ENCODE data around the gene HCN2. TPM values are rescaled to one million over a fixed set of nuclear protein-coding genes. Genes with fewer than 3 reads are reported as not detected.
A peak's percentile ranks its signal among the peaks of the same experiment; 100 is the strongest.

The HCN2 gene
- total and polyA plus RNA-seq, 10 of the 15 experiments (the other 5 are each of a cell fraction or from before 2014, with no cell fraction given) = 0.01 to 0.54 (median 0.08) TPM; not detected in 4

DNA sequence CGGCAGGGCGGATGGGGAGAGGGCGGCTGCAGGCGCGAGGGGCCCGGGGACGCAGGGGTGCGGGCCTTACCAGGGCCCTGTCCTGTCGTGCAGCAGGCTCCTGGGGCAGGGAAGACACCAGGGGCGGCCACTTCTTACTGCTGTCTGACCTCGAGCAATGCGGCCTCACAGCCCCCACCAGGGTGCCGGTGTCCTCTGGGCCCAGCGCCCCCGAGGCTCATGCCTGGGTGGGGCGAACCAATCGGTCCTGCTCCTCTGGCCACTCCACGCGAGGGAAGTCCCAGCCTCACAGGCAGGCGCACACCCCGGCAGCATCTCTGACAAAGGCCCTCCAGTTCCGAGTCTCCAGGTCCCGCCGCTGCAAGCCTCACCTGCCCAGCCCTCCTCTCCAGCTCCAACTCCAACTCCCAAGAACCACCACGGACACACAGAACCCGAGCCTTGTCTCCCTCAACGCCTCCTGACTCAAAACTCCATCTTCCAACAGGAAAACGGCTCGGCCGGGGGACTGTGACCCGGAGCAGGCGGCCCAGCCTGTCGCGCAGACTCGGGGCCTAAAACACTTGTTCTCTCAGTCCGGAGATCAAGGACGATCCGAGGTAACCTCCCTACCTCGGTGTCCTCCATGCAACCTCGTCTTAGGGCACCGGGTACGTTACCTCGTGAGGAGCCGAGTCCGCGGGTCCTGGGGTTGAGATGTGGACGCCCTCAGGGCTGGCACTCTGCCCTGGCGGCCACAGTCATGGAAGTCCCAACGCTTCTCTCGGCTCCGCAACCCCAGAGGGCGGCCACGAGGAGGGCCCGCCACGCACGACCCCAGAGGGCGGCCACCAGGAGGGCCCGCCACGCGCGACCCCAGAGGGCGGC, 56.5 kb downstream of the HCN2 start:
- in situ Hi-C loops (cut with MboI) = no loop called here
- H3K4me2 ChIP-seq (ENCODE audit: control insufficient read depth, insufficient read depth) = no peak overlapping the region
- CTCF ChIA-PET = no interaction called here
- TF ChIP-seq, protein P1, sequence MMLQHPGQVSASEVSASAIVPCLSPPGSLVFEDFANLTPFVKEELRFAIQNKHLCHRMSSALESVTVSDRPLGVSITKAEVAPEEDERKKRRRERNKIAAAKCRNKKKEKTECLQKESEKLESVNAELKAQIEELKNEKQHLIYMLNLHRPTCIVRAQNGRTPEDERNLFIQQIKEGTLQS (IDR thresholded peaks at IDR 0.05; ENCODE audit: borderline replicate concordance, extremely low read depth, low read depth, low read length) = no peak
- TF ChIP-seq POLR2A (IDR thresholded peaks at IDR 0.05; ENCODE audit: low read depth, low read length) = peak; percentile 45
- peaks cover 3 to 32% of the 10 kb centered on the region in 2 experiments; a peak in 3 of 4 replicates for H3K36me3 ChIP-seq (ENCODE audit: control insufficient read depth in 2 of 2, insufficient read depth in 2 of 2, low read length in 1 of 2)
- no peaks in the 10 kb centered on the region for H3K27me3 ChIP-seq (replicated peaks in 1 of 2; ENCODE audit: control insufficient read depth in 2 of 2, insufficient read depth in 2 of 2, low read length in 1 of 2)
- ATAC-seq = no peak; the same call in 2 of the 3 replicates
- no peak for FAIRE-seq
- H3K79me2 ChIP-seq (ENCODE audit: control insufficient read depth, insufficient read depth, low read length) = no peaks in the 10 kb centered on the region
- no peaks in the 10 kb centered on the region for H4K20me1 ChIP-seq (ENCODE audit: control insufficient read depth, insufficient read depth)
- DNase-seq (ENCODE audit: low read depth, low spot score) = no peak
- 95% methylated on average over 58 of the region's 62 CpGs for WGBS (ENCODE audit: insufficient coverage, insufficient replicate concordance, low lambda C conversion rate, missing lambda C conversion rate)
- SMC1A ChIA-PET (ENCODE audit: uncharacterized antibody, unreplicated experiment) = no interaction called here
- H2AFZ ChIP-seq (ENCODE audit: control insufficient read depth, low read depth, low read length) = no peak overlapping the region
- H3K27ac ChIP-seq (ENCODE audit: control insufficient read depth, insufficient read depth) = no peak overlapping the region
- POLR2A ChIA-PET = no interaction called here
- RAD21 ChIA-PET (ENCODE audit: unreplicated experiment) = no interaction called here
- no peak overlapping the region for H3K4me3 ChIP-seq
- H3K9ac ChIP-seq (ENCODE audit: control insufficient read depth, insufficient read depth, low read length) = no peak overlapping the region
- no peaks in the 10 kb centered on the region for H3K9me3 ChIP-seq (replicated peaks; ENCODE audit: control insufficient read depth, insufficient read depth, low read length)
- H3K4me1 ChIP-seq (ENCODE audit: control insufficient read depth, insufficient read depth, low read length) = no peaks in the 10 kb centered on the region
- intact Hi-C loops (cut with micrococcal nuclease; ENCODE audit: unreplicated experiment) = no loop called here
- BruUV-seq (replicated peaks) = no TSS peak

DNA sequence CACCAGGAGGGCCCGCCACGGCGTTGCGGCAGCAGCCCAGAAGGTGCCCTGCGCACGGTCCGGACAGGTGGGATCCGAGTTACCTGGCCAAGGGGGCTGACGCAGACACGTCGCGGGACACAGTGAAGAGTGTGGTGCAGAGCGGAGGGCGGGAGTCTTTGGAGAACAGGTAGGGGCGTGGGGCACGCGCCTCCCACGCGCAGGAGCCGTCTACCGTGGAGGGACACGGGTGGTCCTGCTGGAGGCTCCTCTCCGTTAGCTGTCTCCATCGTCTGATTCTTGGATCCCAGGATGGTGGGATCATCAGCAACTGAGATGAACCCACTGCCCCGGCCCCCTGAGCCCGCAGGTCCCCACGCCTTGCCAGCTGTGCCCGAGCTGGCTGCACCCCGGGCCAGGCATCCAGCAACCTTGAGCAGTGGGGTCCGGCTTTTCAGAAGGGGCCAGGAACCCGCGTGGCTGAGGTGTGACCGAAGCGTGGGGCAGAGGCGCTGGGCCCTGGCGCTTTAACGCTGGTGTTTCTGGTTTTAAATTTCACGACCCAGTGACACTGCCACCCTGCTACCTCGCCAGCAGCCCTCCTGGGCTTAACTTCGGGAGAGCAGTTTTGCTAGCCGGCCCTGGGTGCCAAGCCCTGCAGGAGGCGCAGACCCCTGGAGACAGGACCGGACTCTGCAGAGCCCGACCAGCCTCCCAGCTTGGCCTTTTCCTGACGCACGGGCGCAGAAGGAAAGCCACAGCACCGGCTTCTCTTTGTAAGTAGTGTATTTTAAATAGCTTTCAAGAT, 57.3 kb downstream of the HCN2 start:
- DNase-seq (ENCODE audit: low read depth, low spot score) (no peak), FAIRE-seq (no peak), ATAC-seq (no peak)
- BruUV-seq (replicated peaks) = no TSS peak
- no peak overlapping the region for H3K4me3 ChIP-seq
- 95% methylated on average over 46 of the region's 48 CpGs for WGBS (ENCODE audit: insufficient coverage, insufficient replicate concordance, low lambda C conversion rate, missing lambda C conversion rate)
- H3K27ac ChIP-seq (ENCODE audit: control insufficient read depth, insufficient read depth) = no peak overlapping the region
- in situ Hi-C loops (cut with MboI) (no loop called here), intact Hi-C loops (cut with micrococcal nuclease; ENCODE audit: unreplicated experiment) (no loop called here)
- no peaks in the 10 kb centered on the region for H3K4me1 ChIP-seq (ENCODE audit: control insufficient read depth, insufficient read depth, low read length)
- no peaks in the 10 kb centered on the region for H3K9me3 ChIP-seq (replicated peaks; ENCODE audit: control insufficient read depth, insufficient read depth, low read length)
- POLR2A ChIA-PET = no interaction called here
- H3K4me2 ChIP-seq (ENCODE audit: control insufficient read depth, insufficient read depth) = no peak overlapping the region
- CTCF ChIA-PET = no interaction called here
- SMC1A ChIA-PET (ENCODE audit: uncharacterized antibody, unreplicated experiment) = no interaction called here
- no peak overlapping the region for H3K9ac ChIP-seq (ENCODE audit: control insufficient read depth, insufficient read depth, low read length)
- H4K20me1 ChIP-seq (ENCODE audit: control insufficient read depth, insufficient read depth) = no peaks in the 10 kb centered on the region
- peaks cover 5 to 37% of the 10 kb centered on the region in 2 experiments; a peak in 3 of 4 replicates for H3K36me3 ChIP-seq (ENCODE audit: control insufficient read depth in 2 of 2, insufficient read depth in 2 of 2, low read length in 1 of 2)
- TF ChIP-seq POLR2A (IDR thresholded peaks at IDR 0.05; ENCODE audit: low read depth, low read length) (peak; percentile 59; the same call in 1 of the 2 replicates), WRNIP1 (IDR thresholded peaks at IDR 0.05; ENCODE audit: borderline replicate concordance, low read depth, low read length) (no peak)
- no peak overlapping the region for H2AFZ ChIP-seq (ENCODE audit: control insufficient read depth, low read depth, low read length)
- RAD21 ChIA-PET (ENCODE audit: unreplicated experiment) = no interaction called here
- no peaks in the 10 kb centered on the region; the same call in 1 of the 2 replicates for H3K79me2 ChIP-seq (ENCODE audit: control insufficient read depth, insufficient read depth, low read length)
- no peaks in the 10 kb centered on the region for H3K27me3 ChIP-seq (replicated peaks in 1 of 2; ENCODE audit: control insufficient read depth in 2 of 2, insufficient read depth in 2 of 2, low read length in 1 of 2)
